Activated CD4-positive, alpha-beta T cell treated with anti-CD3 and anti-CD28 coated beads, Interleukin-2, amount 50 U/mL, for 4 hours (primary cell): Measurements from ENCODE around the gene DOCK9.

Source experiments
- DNase-seq, 2 experiments: peaks; one replicate each; pipeline ENCODE4 v3.0.0-alpha.2; 2020

DOCK9 gene

GRCh38 chr13:98941536-98941935 is 36.3 kb downstream of the DOCK9 start:
- DNase-seq: no peak

- no peak for DNase-seq
Observed at GRCh38 chr13:98941126-98941525, 36.7 kb downstream of the DOCK9 start.

GRCh38 chr13:98940325-98941001 is 37.4 kb downstream of the DOCK9 start:
- no peak for DNase-seq

DNA sequence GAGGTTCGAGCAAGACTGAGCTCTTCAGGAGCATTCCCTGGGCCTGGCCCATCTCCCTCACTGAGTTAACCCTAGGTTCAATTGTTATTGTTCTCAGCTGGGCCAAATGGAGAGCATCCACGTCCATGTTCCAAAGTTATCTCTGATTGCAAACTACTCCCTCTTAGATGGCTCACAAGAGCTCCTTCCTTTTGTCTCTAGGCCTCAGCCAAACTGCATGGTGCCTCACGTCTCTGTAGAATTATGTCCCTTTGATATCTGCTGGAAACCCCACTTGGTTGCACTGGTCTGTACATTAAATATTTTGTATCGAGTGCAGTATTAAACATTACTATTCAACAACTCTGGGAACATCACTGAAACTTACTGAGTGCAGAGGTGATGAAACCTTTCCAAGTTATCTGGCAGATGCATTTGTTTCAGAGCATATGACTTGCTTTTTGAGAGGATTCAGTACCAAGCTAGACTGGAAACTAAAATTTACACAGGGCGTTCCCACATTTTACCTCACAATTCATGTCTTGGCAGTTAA is 38.1 kb downstream of the DOCK9 start:
- no peak for DNase-seq

DNA sequence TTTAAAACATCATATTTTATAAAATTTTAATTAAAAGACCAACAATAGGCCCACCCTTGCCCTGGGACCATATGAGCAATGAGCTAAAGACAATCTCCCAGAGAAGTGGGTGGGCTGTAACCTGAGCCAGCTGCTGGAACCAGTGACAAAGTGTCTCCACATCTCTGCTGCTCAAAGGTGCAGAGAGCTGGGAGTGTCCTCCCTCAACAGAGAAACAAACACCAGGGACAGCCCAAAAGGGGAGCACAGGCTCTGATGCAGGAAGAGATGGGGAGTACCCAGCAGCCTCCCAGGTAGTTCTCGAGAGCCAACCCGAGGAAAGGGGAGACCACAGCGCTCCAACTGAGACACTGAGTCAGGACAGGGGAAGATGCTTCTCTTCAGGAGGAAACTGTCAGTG is 39.1 kb downstream of the DOCK9 start:
- DNase-seq: no peak

GRCh38 chr13:98937911-98938381 is 39.9 kb downstream of the DOCK9 start:
- DNase-seq: no peak

GRCh38 chr13:98934243-98934642 is 43.6 kb downstream of the DOCK9 start:
- DNase-seq: no peak

DNA sequence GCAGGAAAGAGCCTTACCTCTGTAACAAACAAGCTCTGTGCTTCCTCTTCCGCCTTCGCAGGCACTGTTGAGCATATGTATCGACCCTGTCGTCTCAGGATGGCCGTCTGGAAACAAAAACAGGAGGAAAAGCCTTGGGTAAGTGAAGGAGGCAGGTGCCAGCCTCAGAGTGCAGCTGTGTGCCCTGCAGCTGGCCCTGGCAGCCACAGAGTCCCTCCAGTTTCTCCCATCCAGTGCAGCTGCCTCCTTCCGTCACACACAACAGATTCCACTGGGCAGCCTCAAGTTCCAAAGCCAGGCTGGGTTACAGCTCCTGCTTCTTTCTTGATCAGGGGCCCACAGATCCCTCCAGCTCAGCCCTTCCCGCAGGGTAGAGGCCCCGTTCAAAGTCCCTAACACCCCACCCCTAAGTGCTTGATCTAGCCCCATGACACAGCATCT is 47.7 kb downstream of the DOCK9 start:
- no peak for DNase-seq

- DNase-seq: no peak
Observed at GRCh38 chr13:98927951-98928927, 49.6 kb downstream of the DOCK9 start.

DNA sequence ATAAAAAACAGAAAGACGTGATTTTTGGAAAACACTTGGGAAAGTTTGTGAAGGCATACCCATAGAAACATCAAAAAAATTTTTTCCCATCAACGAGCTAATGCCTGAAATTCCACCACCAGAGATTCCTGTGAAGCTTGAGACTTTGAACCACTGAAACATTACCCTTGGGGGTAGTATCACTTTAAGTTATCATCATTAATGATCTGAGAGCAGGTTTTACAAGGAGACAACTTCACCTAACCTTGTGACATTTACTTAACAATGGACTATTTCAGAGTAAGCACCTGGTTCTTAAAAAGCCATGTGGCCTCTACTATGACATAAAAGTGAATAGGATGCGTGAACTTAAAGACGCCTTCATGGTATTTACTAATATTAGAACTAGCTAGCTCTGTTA is 51.9 kb downstream of the DOCK9 start:
- DNase-seq: no peak

GRCh38 chr13:98923641-98924397 is 54.0 kb downstream of the DOCK9 start:
- no peak for DNase-seq

DNA sequence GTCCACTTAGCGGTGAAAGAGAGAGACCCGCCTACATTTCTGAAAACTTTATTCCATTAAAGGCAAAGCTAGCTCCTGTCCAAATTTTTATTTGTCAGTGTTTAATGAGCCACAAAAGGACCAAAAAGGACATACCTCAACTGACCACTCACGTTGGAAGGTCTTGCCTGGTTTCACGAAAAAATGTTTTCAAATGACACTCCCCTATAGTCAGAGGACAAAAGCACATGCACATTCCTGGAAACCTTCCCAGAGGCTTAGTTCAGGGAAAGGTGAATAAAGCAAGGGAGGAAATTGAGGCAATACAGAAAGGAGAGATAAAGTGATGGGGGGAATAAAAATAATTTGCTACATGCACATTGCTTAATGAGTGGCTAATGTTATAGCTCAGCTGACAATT is 55.6 kb downstream of the DOCK9 start:
- DNase-seq: no peak

- DNase-seq: no peak
Observed at GRCh38 chr13:98921786-98922185, 56.1 kb downstream of the DOCK9 start.

DNA sequence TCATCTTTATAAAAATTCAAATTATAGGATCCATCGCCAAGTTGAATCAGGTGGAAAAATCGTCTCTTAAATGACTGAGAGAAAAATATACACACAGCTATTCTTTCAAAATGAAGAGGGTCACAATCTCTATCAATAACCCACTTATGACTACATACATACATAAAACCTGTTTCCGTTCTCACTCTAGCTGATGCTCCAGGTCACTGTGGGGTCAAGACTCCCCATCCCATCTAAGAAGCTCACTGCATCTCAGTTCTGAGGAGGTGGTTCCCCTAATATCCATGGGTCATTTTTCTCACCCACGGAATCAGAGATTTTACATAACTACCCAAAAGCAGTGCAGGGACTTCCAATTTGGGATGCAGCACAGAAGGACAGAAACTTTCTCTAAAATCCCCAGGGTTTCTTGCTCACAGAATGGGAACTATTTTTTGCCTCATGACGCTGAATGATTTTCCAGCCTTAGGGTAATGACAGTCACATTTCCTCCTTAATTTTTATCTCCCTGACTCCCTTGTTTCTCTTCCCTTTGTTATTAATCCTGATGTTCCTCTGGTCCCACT is 56.8 kb downstream of the DOCK9 start:
- DNase-seq: no peak

DNA sequence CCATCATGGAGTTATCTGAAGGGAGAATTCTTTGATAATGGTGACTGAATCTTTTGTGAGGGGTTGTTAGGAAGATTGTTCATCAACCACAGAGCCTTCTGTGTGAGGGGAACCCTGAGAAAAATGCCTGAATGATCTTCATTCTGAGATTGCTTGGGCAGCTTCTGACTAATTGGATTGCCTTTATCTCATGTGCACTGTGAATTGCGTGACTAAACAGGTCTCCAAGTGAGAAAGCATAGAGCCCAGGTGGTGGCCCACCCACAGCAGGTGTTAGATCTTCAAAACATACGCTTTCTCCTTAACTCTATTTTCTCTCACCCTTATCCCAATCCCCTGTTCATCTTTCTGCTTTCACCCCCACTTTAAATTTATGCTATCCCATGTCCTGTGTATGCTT is 58.3 kb downstream of the DOCK9 start:
- no peak for DNase-seq

- DNase-seq: no peak
Observed at GRCh38 chr13:98918771-98919170, 59.1 kb downstream of the DOCK9 start.

GRCh38 chr13:98917116-98917515 is 60.7 kb downstream of the DOCK9 start:
- no peak for DNase-seq

DNA sequence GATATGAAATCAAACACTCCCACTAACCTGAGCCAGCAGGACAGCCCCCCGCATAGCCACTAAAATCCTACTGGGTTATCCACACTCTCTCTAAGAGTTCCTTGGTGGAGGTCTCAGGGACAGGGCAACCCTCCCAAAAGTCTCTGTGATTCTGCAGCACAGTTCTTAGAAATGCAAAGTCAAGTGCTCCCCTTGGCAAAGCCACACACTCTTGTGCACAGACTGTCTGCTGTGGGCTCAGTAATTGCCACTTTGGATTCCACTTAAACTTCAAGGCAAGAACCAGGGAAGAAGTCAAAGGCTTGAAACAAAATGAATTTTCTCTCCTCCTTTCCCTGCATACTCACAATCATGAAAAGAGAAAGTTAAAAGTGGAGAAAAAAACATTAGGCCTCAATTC is 61.5 kb downstream of the DOCK9 start:
- no peak for DNase-seq

GRCh38 chr13:98915981-98916380 is 61.9 kb downstream of the DOCK9 start:
- no peak for DNase-seq

- DNase-seq: no peak
Observed at GRCh38 chr13:98915563-98915962, 62.3 kb downstream of the DOCK9 start.

- no peak for DNase-seq
Observed at GRCh38 chr13:98913741-98914140, 64.1 kb downstream of the DOCK9 start.

DNA sequence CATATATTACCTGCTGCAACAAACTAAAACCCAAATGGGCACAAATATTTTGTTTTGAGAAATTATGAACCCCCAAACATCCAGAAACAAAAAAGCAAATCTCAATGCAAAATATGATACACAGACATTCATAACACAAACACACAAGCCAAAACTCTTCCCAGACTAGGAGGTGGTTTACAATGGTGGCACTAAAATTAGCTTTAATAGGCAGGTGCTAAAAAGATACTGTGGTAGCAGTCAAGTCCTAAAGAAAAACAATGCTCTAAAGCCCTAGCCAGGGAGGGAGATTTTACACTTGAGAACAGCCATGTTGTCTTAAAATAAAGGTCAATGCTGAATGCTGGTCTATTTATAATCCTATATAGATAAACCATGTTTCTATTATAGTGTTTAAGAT is 65.0 kb downstream of the DOCK9 start:
- DNase-seq: no peak

DNA sequence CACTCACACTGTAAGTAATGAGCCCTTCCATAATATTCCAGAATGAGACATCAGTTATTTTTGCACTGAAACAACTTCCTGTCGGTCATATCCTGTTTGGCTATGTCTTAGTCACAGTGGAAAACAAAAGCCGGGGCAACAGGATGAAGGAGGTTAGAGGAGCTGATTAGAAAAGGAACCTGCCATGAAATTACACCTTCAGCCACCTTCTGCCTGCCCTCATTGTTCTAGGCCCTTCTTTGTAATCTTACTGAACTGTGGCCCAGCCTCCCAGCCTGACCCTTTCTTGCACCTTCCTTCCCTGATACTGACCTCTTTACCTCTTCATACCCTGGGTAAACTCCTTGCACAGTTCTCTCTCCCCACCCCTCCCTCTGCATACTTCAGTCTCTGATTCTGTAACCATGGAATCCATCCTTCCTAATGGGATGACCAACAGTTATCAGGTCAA is 67.3 kb downstream of the DOCK9 start:
- DNase-seq: peak; percentile 13 to 26
